Measurements from ENCODE around the gene AMBRA1.

AMBRA1 gene

GRCh38 chr11:46413760-46414465, 179.9 kb downstream of the AMBRA1 start:
- peaks cover 21% of the 10 kb centered on the region for H3K4me1 Mint-ChIP-seq
- CTCF ChIA-PET: interaction anchor here (2.5 kb wide), 1 partner anchor 76 kb away, joined by 8 read pairs; no protein-coding TSS in a partner anchor
- H3K36me3 Mint-ChIP-seq: peaks cover 32% of the 10 kb centered on the region

GRCh38 chr11:46410021-46410420, 183.8 kb downstream of the AMBRA1 start:
- no peak for DNase-seq
- Mint-ChIP-seq H3K4me1 (peaks cover 18% of the 10 kb centered on the region), H3K27me3 (no peaks in the 10 kb centered on the region), H3K9me3 (no peaks in the 10 kb centered on the region), H3K4me3 (no peak overlapping the region), H3K36me3 (peaks cover 25% of the 10 kb centered on the region), H3K27ac (no peak overlapping the region)
- CTCF ChIA-PET: interaction anchor here (1.1 kb wide), 1 partner anchor 96 kb away, joined by 3 read pairs; no protein-coding TSS in a partner anchor

More at GRCh38 chr11:46413760-46414465, 179.9 kb downstream of the AMBRA1 start:
- peak; percentile 35 for DNase-seq
- no peak overlapping the region for H3K4me3 Mint-ChIP-seq
- H3K9me3 Mint-ChIP-seq: no peaks in the 10 kb centered on the region
- no peaks in the 10 kb centered on the region for H3K27me3 Mint-ChIP-seq
- peak overlapping the region; percentile 8 for H3K27ac Mint-ChIP-seq

GRCh38 chr11:46408407-46408986, 185.3 kb downstream of the AMBRA1 start:
- peaks cover 22% of the 10 kb centered on the region for H3K36me3 Mint-ChIP-seq
- H3K9me3 Mint-ChIP-seq: no peaks in the 10 kb centered on the region
- DNase-seq: no peak
- H3K4me1 Mint-ChIP-seq: peaks cover 4% of the 10 kb centered on the region
- H3K27me3 Mint-ChIP-seq: no peaks in the 10 kb centered on the region
- CTCF ChIA-PET: no interaction called here
- no peak overlapping the region for H3K4me3 Mint-ChIP-seq
- no peak overlapping the region for H3K27ac Mint-ChIP-seq

- CTCF ChIA-PET: no interaction called here
These were observed 186.2 kb downstream of the AMBRA1 start for GRCh38 chr11:46407635-46408034.

GRCh38 chr11:46404476-46405017, 189.3 kb downstream of the AMBRA1 start:
- CTCF ChIA-PET: no interaction called here
- Mint-ChIP-seq H3K27ac (no peak overlapping the region), H3K4me3 (no peak overlapping the region), H3K27me3 (no peaks in the 10 kb centered on the region), H3K4me1 (no peaks in the 10 kb centered on the region), H3K9me3 (no peaks in the 10 kb centered on the region), H3K36me3 (peaks cover 20% of the 10 kb centered on the region)
- no peak for DNase-seq

More at GRCh38 chr11:46407635-46408034, 186.2 kb downstream of the AMBRA1 start:
- Mint-ChIP-seq H3K9me3 (no peaks in the 10 kb centered on the region), H3K27me3 (no peaks in the 10 kb centered on the region), H3K4me1 (no peaks in the 10 kb centered on the region), H3K4me3 (no peak overlapping the region), H3K27ac (no peak overlapping the region), H3K36me3 (peaks cover 26% of the 10 kb centered on the region)
- DNase-seq: no peak

- no peaks in the 10 kb centered on the region for H3K27me3 Mint-ChIP-seq
- peaks cover 17% of the 10 kb centered on the region for H3K36me3 Mint-ChIP-seq
- H3K4me3 Mint-ChIP-seq: no peak overlapping the region
- no peaks in the 10 kb centered on the region for H3K4me1 Mint-ChIP-seq
- DNase-seq: no peak
- CTCF ChIA-PET: no interaction called here
- H3K9me3 Mint-ChIP-seq: no peaks in the 10 kb centered on the region
- H3K27ac Mint-ChIP-seq: no peak overlapping the region
These were observed 190.6 kb downstream of the AMBRA1 start for GRCh38 chr11:46402957-46403902.

- peaks cover 10% of the 10 kb centered on the region for H3K36me3 Mint-ChIP-seq
- no peak overlapping the region for H3K27ac Mint-ChIP-seq
- CTCF ChIA-PET: interaction anchor here (1.5 kb wide), 1 partner anchor 9 kb away, joined by 5 read pairs; no protein-coding TSS in a partner anchor
These were observed 196.3 kb downstream of the AMBRA1 start for GRCh38 chr11:46397526-46397925.

GRCh38 chr11:46393759-46394158, 200.1 kb downstream of the AMBRA1 start:
- CTCF ChIA-PET: no interaction called here
- no peak overlapping the region for H3K4me3 Mint-ChIP-seq

More at GRCh38 chr11:46397526-46397925, 196.3 kb downstream of the AMBRA1 start:
- H3K4me3 Mint-ChIP-seq: no peak overlapping the region
- no peak for DNase-seq
- peaks cover 8% of the 10 kb centered on the region for H3K4me1 Mint-ChIP-seq
- H3K9me3 Mint-ChIP-seq: no peaks in the 10 kb centered on the region
- H3K27me3 Mint-ChIP-seq: peaks cover 22% of the 10 kb centered on the region

GRCh38 chr11:46393231-46393616, 200.6 kb downstream of the AMBRA1 start:
- Mint-ChIP-seq H3K27ac (no peak overlapping the region), H3K4me3 (peak overlapping the region; percentile 48), H3K9me3 (no peaks in the 10 kb centered on the region), H3K4me1 (peaks cover 30% of the 10 kb centered on the region), H3K36me3 (peaks cover 9% of the 10 kb centered on the region), H3K27me3 (peaks cover 61% of the 10 kb centered on the region)
- CTCF ChIA-PET: interaction anchor here (1.0 to 1.2 kb wide), 3 partner anchors 10 to 143 kb away, joined by 3 to 4 read pairs (median 4); no protein-coding TSS in a partner anchor
- DNase-seq: no peak

More at GRCh38 chr11:46393759-46394158, 200.1 kb downstream of the AMBRA1 start:
- Mint-ChIP-seq H3K27ac (no peak overlapping the region), H3K27me3 (peaks cover 56% of the 10 kb centered on the region), H3K4me1 (peaks cover 26% of the 10 kb centered on the region), H3K9me3 (no peaks in the 10 kb centered on the region), H3K36me3 (peaks cover 9% of the 10 kb centered on the region)
- DNase-seq: no peak

- H3K27ac Mint-ChIP-seq: no peak overlapping the region
- H3K4me3 Mint-ChIP-seq: peak overlapping the region; percentile 48
- H3K4me1 Mint-ChIP-seq: peaks cover 34% of the 10 kb centered on the region
- no peaks in the 10 kb centered on the region for H3K9me3 Mint-ChIP-seq
- H3K36me3 Mint-ChIP-seq: peaks cover 9% of the 10 kb centered on the region
- DNase-seq: peak; percentile 87
- CTCF ChIA-PET: interaction anchor here (0.7 to 1.2 kb wide), 4 partner anchors 9 to 149 kb away, joined by 3 to 4 read pairs (median 4); no protein-coding TSS in a partner anchor
- H3K27me3 Mint-ChIP-seq: peaks cover 67% of the 10 kb centered on the region
These were observed 201.2 kb downstream of the AMBRA1 start for GRCh38 chr11:46392421-46393230.

GRCh38 chr11:46391578-46392420, 202.0 kb downstream of the AMBRA1 start, which contains the start of gene CHRM4:
Gene CHRM4 (minus strand): TSS chr11:46391776. CDS start chr11:46386557, 5,219 bp downstream.
- peaks cover 75% of the 10 kb centered on the region for H3K27me3 Mint-ChIP-seq
- H3K9me3 Mint-ChIP-seq: no peaks in the 10 kb centered on the region
- H3K4me3 Mint-ChIP-seq: peak within 1 kb of the TSS; percentile 48
- CTCF ChIA-PET: interaction anchor here (0.7 to 1.2 kb wide), 4 partner anchors 8 to 148 kb away, joined by 3 to 4 read pairs (median 4); no protein-coding TSS in a partner anchor
- peaks cover 39% of the 10 kb centered on the region for H3K4me1 Mint-ChIP-seq
- H3K27ac Mint-ChIP-seq: no peak within 1 kb of the TSS
- H3K36me3 Mint-ChIP-seq: peaks cover 4% of the 10 kb centered on the region
- DNase-seq: peak; percentile 49

- peaks cover 82% of the 10 kb centered on the region for H3K27me3 Mint-ChIP-seq
- CTCF ChIA-PET: interaction anchor here (1.9 kb wide), 1 partner anchor 138 kb away, joined by 8 read pairs; no protein-coding TSS in a partner anchor
- no peaks in the 10 kb centered on the region for H3K9me3 Mint-ChIP-seq
- no peaks in the 10 kb centered on the region for H3K36me3 Mint-ChIP-seq
- H3K4me3 Mint-ChIP-seq: no peak overlapping the region
- H3K27ac Mint-ChIP-seq: no peak overlapping the region
- peaks cover 45% of the 10 kb centered on the region for H3K4me1 Mint-ChIP-seq
- DNase-seq: no peak
These were observed 202.6 kb downstream of the AMBRA1 start for GRCh38 chr11:46391186-46391577.
